ENCODE data around the gene ARHGEF40. TPM values are rescaled to one million over a fixed set of nuclear protein-coding genes. Genes with fewer than 3 reads are reported as not detected.

ARHGEF40 gene
- total RNA-seq, 2 donors from 2014 or later = 0.26 TPM; not detected in 1

DNA sequence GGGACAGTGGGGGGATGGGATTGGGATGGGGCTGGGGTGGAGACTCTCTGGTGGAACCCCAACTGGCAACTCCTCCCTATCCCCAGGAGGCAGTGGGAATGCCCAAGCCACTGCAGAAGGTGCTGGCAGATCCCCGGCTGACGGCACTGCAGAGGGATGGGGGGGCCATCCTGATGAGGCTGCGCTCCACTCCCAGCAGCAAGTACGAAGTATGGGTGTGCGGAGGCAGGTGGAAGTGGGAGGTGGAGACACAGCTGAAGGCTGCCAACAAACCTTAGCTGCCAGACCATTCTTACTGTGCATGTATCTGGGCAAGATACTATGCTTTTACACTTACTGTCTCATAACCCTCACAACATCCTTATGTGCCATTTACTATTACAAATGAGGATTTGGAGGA, 8.2 kb downstream of the ARHGEF40 start:
- Mint-ChIP-seq H3K4me3 (no peak overlapping the region), H3K36me3 (ENCODE audit: low read depth) (no peaks in the 10 kb centered on the region), H3K27me3 (peaks cover 3% of the 10 kb centered on the region), H3K4me1 (no peaks in the 10 kb centered on the region), H3K27ac (no peak overlapping the region), H3K9me3 (no peaks in the 10 kb centered on the region)
- ATAC-seq (replicated peaks) = no peak

GRCh38 chr14:21078726-21079125, 8.6 kb downstream of the ARHGEF40 start:
- Mint-ChIP-seq H3K4me1 (no peaks in the 10 kb centered on the region), H3K4me3 (no peak overlapping the region), H3K27ac (no peak overlapping the region), H3K36me3 (ENCODE audit: low read depth) (no peaks in the 10 kb centered on the region), H3K9me3 (no peaks in the 10 kb centered on the region), H3K27me3 (no peaks in the 10 kb centered on the region)
- no peak for ATAC-seq (replicated peaks)

DNA sequence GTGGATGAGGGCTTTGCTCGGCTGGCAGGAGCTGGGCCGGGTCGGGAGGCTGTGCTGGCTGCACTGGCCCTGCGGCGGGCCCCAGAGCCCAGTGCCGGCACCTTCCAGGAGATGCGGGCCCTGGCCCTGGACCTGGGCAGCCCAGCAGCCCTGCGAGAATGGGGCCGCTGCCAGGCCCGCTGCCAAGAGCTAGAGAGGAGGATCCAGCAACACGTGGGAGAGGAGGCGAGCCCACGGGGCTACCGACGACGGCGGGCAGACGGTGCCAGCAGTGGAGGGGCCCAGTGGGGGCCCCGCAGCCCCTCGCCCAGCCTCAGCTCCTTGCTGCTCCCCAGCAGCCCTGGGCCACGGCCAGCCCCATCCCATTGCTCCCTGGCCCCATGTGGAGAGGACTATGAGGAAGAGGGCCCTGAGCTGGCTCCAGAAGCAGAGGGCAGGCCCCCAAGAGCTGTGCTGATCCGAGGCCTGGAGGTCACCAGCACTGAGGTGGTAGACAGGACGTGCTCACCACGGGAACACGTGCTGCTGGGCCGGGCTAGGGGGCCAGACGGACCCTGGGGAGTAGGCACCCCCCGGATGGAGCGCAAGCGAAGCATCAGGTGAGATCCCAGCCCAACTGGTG, 11.5 kb downstream of the ARHGEF40 start:
- Mint-ChIP-seq H3K27me3 (no peaks in the 10 kb centered on the region), H3K36me3 (ENCODE audit: low read depth) (no peaks in the 10 kb centered on the region), H3K4me3 (no peak overlapping the region), H3K9me3 (no peaks in the 10 kb centered on the region), H3K4me1 (peaks cover 3% of the 10 kb centered on the region), H3K27ac (no peak overlapping the region)
- ATAC-seq (replicated peaks) = no peak

GRCh38 chr14:21083565-21084325, 13.6 kb downstream of the ARHGEF40 start:
- H3K4me3 Mint-ChIP-seq = no peak overlapping the region
- H3K27me3 Mint-ChIP-seq = no peaks in the 10 kb centered on the region
- peak overlapping the region; percentile 8 for H3K27ac Mint-ChIP-seq
- ATAC-seq (replicated peaks) = no peak
- no peaks in the 10 kb centered on the region for H3K36me3 Mint-ChIP-seq (ENCODE audit: low read depth)
- peaks cover 15% of the 10 kb centered on the region for H3K4me1 Mint-ChIP-seq
- no peaks in the 10 kb centered on the region for H3K9me3 Mint-ChIP-seq

GRCh38 chr14:21084396-21084795, 14.3 kb downstream of the ARHGEF40 start:
- ATAC-seq (replicated peaks) = no peak
- Mint-ChIP-seq H3K9me3 (no peaks in the 10 kb centered on the region), H3K4me1 (peaks cover 15% of the 10 kb centered on the region), H3K4me3 (no peak overlapping the region), H3K27me3 (no peaks in the 10 kb centered on the region), H3K27ac (peak overlapping the region; percentile 8), H3K36me3 (ENCODE audit: low read depth) (no peaks in the 10 kb centered on the region)

DNA sequence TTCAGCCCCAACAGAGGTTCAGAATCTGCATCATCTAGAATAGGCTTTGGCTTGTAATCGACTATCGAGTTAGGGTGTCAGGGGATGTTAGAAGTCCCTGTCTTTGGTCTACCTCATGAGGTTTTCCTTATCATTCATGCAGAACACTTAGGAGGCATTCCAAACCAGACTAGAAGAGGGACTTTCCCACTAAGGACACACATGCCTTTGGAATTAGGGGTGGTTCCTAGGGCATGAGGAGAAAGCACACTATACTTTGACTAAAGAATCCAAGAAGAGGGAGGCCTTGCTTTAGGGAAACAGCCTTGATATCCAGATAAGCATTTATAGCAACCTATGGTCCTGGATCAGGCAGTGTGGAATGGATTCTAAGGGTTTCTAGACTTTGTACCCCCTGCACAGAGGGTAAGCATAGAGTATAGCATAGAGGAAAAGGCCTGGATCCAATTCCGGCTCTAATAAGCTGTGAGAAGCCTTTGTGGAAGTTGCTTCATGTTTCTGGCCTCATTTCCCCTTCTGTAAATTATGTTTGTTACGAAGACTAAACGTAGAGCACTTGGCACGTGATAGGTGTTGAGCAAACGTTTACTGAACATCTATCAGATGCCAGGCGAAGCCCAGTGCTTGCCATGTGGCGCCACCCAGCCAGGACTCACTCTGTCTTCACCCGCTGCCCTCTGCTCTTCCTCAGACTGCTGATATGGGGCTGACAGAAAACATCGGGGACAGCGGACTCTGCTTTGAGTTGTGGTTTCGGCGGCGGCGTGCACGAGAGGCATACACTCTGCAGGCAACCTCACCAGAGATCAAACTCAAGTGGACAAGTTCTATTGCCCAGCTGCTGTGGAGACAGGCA, 15.1 kb downstream of the ARHGEF40 start:
- Mint-ChIP-seq H3K27me3 (no peaks in the 10 kb centered on the region), H3K27ac (peak overlapping the region; percentile 8), H3K9me3 (no peaks in the 10 kb centered on the region), H3K4me3 (no peak overlapping the region), H3K36me3 (ENCODE audit: low read depth) (no peaks in the 10 kb centered on the region), H3K4me1 (peaks cover 15% of the 10 kb centered on the region)
- ATAC-seq (replicated peaks) = no peak

GRCh38 chr14:21086908-21087293, 16.8 kb downstream of the ARHGEF40 start:
- H3K9me3 Mint-ChIP-seq = no peaks in the 10 kb centered on the region
- H3K36me3 Mint-ChIP-seq (ENCODE audit: low read depth) = no peaks in the 10 kb centered on the region
- H3K4me3 Mint-ChIP-seq = peak overlapping the region; percentile 23
- no peaks in the 10 kb centered on the region for H3K27me3 Mint-ChIP-seq
- H3K4me1 Mint-ChIP-seq = peaks cover 15% of the 10 kb centered on the region
- no peak for ATAC-seq (replicated peaks)
- peak overlapping the region; percentile 90 for H3K27ac Mint-ChIP-seq

DNA sequence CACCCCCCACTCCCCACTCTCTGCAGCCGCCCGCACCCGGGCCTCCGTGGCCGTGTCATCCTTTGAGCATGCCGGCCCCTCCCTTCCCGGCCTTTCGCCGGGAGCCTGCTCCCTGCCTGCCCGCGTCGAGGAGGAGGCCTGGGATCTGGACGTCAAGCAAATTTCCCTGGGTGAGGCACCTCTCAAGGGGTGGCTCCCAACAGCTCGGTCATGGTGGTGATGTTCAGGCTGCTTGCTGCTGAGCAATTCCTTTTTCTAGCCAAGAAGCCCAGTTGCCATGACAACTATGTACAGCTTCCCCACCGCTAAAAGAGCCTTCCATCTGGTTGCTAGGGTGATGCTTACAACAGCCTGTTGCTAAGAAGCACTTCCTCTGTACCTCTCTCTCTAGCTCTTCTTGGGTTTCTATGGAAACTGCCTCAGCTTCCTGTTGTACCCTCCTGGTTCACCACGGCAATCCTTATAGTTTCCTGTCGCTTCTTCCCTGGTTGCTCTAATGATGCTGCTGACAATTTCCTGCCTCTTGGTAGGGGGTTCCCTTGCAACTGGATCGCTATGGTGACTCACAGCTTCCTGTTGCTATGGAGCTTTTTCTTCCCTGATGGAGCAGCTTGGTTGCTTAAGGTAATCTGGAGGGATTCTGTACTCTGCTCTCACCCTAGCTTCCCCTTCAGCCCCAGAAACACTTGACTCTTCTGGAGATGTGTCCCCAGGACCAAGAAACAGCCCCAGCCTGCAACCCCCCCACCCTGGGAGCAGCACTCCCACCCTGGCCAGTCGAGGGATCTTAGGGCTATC, 17.4 kb downstream of the ARHGEF40 start:
- Mint-ChIP-seq H3K27me3 (no peaks in the 10 kb centered on the region), H3K4me1 (peaks cover 16% of the 10 kb centered on the region), H3K4me3 (peak overlapping the region; percentile 25), H3K36me3 (ENCODE audit: low read depth) (peaks cover 3% of the 10 kb centered on the region), H3K27ac (peak overlapping the region; percentile 90), H3K9me3 (no peaks in the 10 kb centered on the region)
- peak; percentile 81 for ATAC-seq (replicated peaks)

DNA sequence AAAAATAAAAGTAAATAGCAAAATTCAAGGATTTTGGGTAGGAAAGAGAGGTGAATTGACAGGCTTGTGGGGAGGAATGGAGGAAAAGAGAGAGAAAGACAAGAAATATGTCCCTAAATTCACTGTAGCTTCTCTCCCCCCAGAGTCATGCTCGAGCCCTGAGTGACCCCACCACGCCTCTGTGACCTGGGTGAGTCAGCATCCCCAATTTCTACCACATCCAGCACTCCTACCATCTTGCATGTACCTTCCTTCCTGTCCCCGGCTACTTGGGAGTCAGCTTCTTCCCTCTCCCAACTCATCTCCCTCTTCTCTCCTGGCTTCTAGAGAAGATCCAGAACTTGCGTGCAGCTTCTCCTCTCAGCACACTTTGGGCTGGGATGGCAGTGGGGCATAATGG, 18.6 kb downstream of the ARHGEF40 start:
- Mint-ChIP-seq H3K4me3 (no peak overlapping the region), H3K27ac (peak overlapping the region; percentile 90)

GRCh38 chr14:21089271-21089670, 19.2 kb downstream of the ARHGEF40 start:
- no peak for ATAC-seq (replicated peaks)
- H3K9me3 Mint-ChIP-seq = no peaks in the 10 kb centered on the region
- peak overlapping the region; percentile 90 for H3K27ac Mint-ChIP-seq
- H3K36me3 Mint-ChIP-seq (ENCODE audit: low read depth) = peaks cover 9% of the 10 kb centered on the region
- peaks cover 22% of the 10 kb centered on the region for H3K4me1 Mint-ChIP-seq
- H3K27me3 Mint-ChIP-seq = no peaks in the 10 kb centered on the region
- H3K4me3 Mint-ChIP-seq = no peak overlapping the region

More for the DNA sequence above, 18.6 kb downstream of the ARHGEF40 start:
- no peak for ATAC-seq (replicated peaks)
- Mint-ChIP-seq H3K4me1 (peaks cover 22% of the 10 kb centered on the region), H3K36me3 (ENCODE audit: low read depth) (peaks cover 9% of the 10 kb centered on the region), H3K27me3 (no peaks in the 10 kb centered on the region), H3K9me3 (no peaks in the 10 kb centered on the region)

DNA sequence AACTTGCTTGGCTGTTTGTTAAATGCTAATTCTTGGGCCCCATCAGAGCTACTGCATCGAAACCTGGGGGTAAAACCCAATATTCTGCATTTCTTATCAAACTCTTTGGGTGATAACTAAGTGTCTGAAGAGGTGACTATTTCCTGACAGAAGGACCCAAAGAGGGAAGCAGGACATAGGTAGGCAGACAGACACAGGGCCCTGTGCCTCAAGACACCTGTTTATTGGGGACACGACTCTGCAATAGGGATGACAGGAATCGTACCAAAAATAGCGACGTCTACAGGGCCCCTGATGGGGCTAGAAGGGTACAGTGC, 19.7 kb downstream of the ARHGEF40 start:
- no peak overlapping the region for H3K27ac Mint-ChIP-seq
- ATAC-seq (replicated peaks) = no peak
- peaks cover 9% of the 10 kb centered on the region for H3K36me3 Mint-ChIP-seq (ENCODE audit: low read depth)
- no peaks in the 10 kb centered on the region for H3K9me3 Mint-ChIP-seq
- no peak overlapping the region for H3K4me3 Mint-ChIP-seq
- H3K27me3 Mint-ChIP-seq = no peaks in the 10 kb centered on the region
- peaks cover 22% of the 10 kb centered on the region for H3K4me1 Mint-ChIP-seq

- Mint-ChIP-seq H3K36me3 (ENCODE audit: low read depth) (peaks cover 9% of the 10 kb centered on the region), H3K27ac (no peak overlapping the region), H3K4me1 (peaks cover 22% of the 10 kb centered on the region), H3K4me3 (no peak overlapping the region), H3K27me3 (no peaks in the 10 kb centered on the region), H3K9me3 (no peaks in the 10 kb centered on the region)
- no peak for ATAC-seq (replicated peaks)
These were observed 20.3 kb downstream of the ARHGEF40 start for GRCh38 chr14:21090194-21090939.

DNA sequence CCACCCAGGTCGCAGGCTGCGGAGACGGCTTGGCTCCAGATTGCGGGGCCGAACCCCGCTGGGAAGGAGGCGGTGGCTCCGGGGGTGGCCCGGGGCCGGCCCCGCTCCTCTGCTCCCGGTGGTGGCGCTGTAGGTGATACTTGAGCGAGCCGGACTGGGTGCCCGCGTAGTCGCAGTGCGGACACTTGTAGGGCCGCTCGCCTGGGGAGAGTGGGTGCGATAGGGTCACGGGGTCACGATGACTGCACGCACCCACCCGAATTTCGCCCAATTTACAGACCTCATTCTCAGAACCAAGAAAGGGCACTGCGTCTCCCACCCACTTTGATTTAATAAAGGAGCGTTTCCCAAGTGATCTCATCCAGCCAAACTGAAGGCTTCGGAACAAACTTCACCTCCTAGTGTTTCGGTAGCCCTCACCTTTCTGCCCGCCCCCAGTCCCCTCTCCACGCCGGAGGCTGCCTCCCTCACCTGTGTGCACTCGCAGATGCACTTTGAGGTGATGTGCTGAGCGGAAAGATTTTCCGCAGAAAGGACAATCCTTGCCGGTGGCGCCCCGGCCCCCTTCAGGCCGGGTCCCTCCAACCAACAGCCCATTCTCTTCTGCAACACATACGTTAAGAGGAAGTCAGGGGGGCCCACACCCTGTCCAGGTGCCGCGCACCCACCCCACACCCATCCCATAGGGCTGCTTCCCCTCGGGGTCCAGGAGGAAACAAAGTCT, 21.0 kb downstream of the ARHGEF40 start:
- ATAC-seq (replicated peaks) = no peak
- Mint-ChIP-seq H3K27me3 (no peaks in the 10 kb centered on the region), H3K36me3 (ENCODE audit: low read depth) (peaks cover 9% of the 10 kb centered on the region), H3K4me1 (peaks cover 22% of the 10 kb centered on the region), H3K9me3 (no peaks in the 10 kb centered on the region), H3K4me3 (no peak overlapping the region), H3K27ac (no peak overlapping the region)

Data from activated T-helper 17 cell treated with anti-CD3 and anti-CD28 coated beads, Interleukin-2, amount 50 U/mL, for 72 hours (primary cell).